ENCODE results near the gene EFCC1. TPM values are rescaled to one million over a fixed set of nuclear protein-coding genes. Genes with fewer than 3 reads are reported as not detected.

The EFCC1 gene
- polyA plus RNA-seq, 10 donors: 0.79 to 1.6 (median 1.3) TPM

GRCh38 chr3:128994581-128995546, 6.2 kb upstream of the EFCC1 start:
- no peak for DNase-seq

GRCh38 chr3:128995737-128996136, 5.4 kb upstream of the EFCC1 start:
- DNase-seq: no peak

GRCh38 chr3:128996200-128996599, 4.9 kb upstream of the EFCC1 start:
- DNase-seq: no peak

GRCh38 chr3:128996726-128997125, 4.4 kb upstream of the EFCC1 start:
- DNase-seq: no peak

- DNase-seq: peak in 1 of 3 donors; percentile 55
These were observed 3.5 kb upstream of the EFCC1 start for GRCh38 chr3:128997486-128998133.

- DNase-seq: no peak
These were observed 2.5 kb upstream of the EFCC1 start for GRCh38 chr3:128998561-128998960.

GRCh38 chr3:128999102-128999501, 2.0 kb upstream of the EFCC1 start:
- DNase-seq: no peak

- no peak for DNase-seq
These were observed 383 bp upstream of the EFCC1 start for GRCh38 chr3:129000742-129001100.

GRCh38 chr3:129001806-129002572, 885 bp downstream of the EFCC1 start:
- peak in 1 of 3 donors; percentile 62 for DNase-seq

- no peak for DNase-seq
These were observed 1.8 kb downstream of the EFCC1 start for GRCh38 chr3:129002573-129003569.

- DNase-seq: no peak
These were observed 2.5 kb downstream of the EFCC1 start for GRCh38 chr3:129003578-129004112.

- no peak for DNase-seq
These were observed 3.7 kb downstream of the EFCC1 start for GRCh38 chr3:129004639-129005295.

- DNase-seq: no peak
These were observed 4.6 kb downstream of the EFCC1 start for GRCh38 chr3:129005526-129006303.

- DNase-seq: no peak
These were observed 5.8 kb downstream of the EFCC1 start for GRCh38 chr3:129006864-129007263.

GRCh38 chr3:129007792-129008191, 6.7 kb downstream of the EFCC1 start:
- no peak for DNase-seq

GRCh38 chr3:129009266-129009665, 8.2 kb downstream of the EFCC1 start:
- no peak for DNase-seq

GRCh38 chr3:129010310-129010956, 9.3 kb downstream of the EFCC1 start:
- no peak for DNase-seq

- no peak for DNase-seq
These were observed 12.4 kb downstream of the EFCC1 start for GRCh38 chr3:129013491-129013891.

GRCh38 chr3:129014148-129014547, 13.0 kb downstream of the EFCC1 start:
- no peak for DNase-seq

Measured in muscle of back (tissue), 11 donors.